Small intestine (tissue), 7 donors: Measurements from ENCODE around the gene TRRAP. TPM values are rescaled to one million over a fixed set of nuclear protein-coding genes. Genes with fewer than 3 reads are reported as not detected.

Source experiments
- DNase-seq, 2 donors: peaks; one replicate each; pipeline versions ENCODE4 v3.0.0 to v3.0.0-alpha.2; 2013
- FAIRE-seq: peaks from 2 replicates; lab custom pipeline; 2012; peaks lifted over from hg19 to GRCh38; lab: Jason Lieb, UNC
- H3K27ac ChIP-seq, 3 donors: one replicate each; pipeline ENCODE4 v1.5.1; 2013; ENCODE audit warnings: low read length in 2 of 3, mild to moderate bottlenecking in 2 of 3, control low read depth in 1 of 3, inconsistent platforms in 1 of 3, low read depth in 1 of 3, moderate library complexity in 1 of 3
- H3K27me3 ChIP-seq, 3 donors: one replicate each; pipeline ENCODE4 v1.6.1; 2013; ENCODE audit warnings: low read length in 3 of 3, inconsistent platforms in 1 of 3; ENCODE audit not compliant: control insufficient read depth in 3 of 3, insufficient read depth in 3 of 3
- H3K36me3 ChIP-seq, 3 donors: one replicate each; pipeline ENCODE4 v1.6.1; 2013; ENCODE audit warnings: low read length in 3 of 3, inconsistent platforms in 1 of 3, low read depth in 1 of 3, mild to moderate bottlenecking in 1 of 3, moderate library complexity in 1 of 3; ENCODE audit not compliant: control insufficient read depth in 3 of 3, insufficient read depth in 2 of 3
- H3K4me1 ChIP-seq, 3 donors: one replicate each; pipeline ENCODE4 v1.6.1; 2013; ENCODE audit warnings: low read length in 2 of 3, inconsistent platforms in 1 of 3, low read depth in 1 of 3, mild to moderate bottlenecking in 1 of 3, moderate library complexity in 1 of 3; ENCODE audit not compliant: control insufficient read depth in 3 of 3, insufficient read depth in 2 of 3
- H3K4me3 ChIP-seq, 3 donors: one replicate each; pipeline ENCODE4 v1.5.1; 2013; ENCODE audit warnings: low read length in 3 of 3, control low read depth in 1 of 3, inconsistent platforms in 1 of 3, low read depth in 1 of 3, mild to moderate bottlenecking in 1 of 3, moderate library complexity in 1 of 3
- H3K9me3 ChIP-seq, 2 donors: one replicate each; pipeline ENCODE4 v1.6.1; 2013; ENCODE audit warnings: low read depth in 1 of 2, low read length in 1 of 2; ENCODE audit not compliant: control insufficient read depth in 2 of 2, insufficient read depth in 1 of 2
- WGBS, 3 donors: extraction: QIAGEN DNeasy Blood & Tissue Kit; methylation state at CpG; one replicate each; pipeline ENCODE4 v1.1.7; 2013; 5-methylcytosine and 5-hydroxymethylcytosine counted together
- polyA plus RNA-seq, 4 donors: library from polyadenylated mRNA; stranded (reverse) in 3 of 4; unstranded in 1 of 4; fragments of 200-250 nt in 3 of 4; fragments of 120-200 nt in 1 of 4; gene quantifications; one replicate each; pipeline versions ENCODE4 v1.2.1 to v1.2.3, GENCODE V29; 2013
- donor health status: healthy with polysubstance abuse.
- donor health status: control.
- donor health status: control.
- donor health status: Bipolar disorder and iron deficiency.
- donor health status: healthy.

TRRAP gene
- polyA plus RNA-seq, 4 donors, result 5.4 to 26.0 (median 10.1) TPM

DNA sequence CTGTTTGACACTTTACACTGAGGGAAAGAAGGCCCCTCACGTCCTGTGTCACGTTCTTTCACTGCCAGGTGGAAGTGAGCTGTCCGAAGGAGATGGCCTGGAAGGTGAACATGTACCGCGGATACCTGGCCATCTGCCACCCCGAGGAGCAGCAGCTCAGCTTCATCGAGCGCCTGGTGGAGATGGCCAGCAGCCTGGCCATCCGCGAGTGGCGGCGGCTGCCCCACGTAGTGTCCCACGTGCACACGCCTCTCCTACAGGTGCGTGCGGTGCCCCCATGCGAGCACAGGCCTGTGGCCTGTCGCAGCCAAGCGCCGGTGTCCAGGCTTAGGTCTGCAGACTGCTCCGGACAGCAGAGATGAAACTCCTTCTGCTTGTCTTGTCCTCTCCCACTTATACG, 103.4 kb downstream of the TRRAP start:
- Histone ChIP-seq H3K4me3 (no peak overlapping the region), H3K9me3 (no peaks in the 10 kb centered on the region), H3K36me3 (peaks cover 25 to 62% (median 35%) of the 10 kb centered on the region in 3 donors), H3K27me3 (no peaks in the 10 kb centered on the region), H3K4me1 (no peaks in the 10 kb centered on the region), H3K27ac (no peak overlapping the region)
- FAIRE-seq, result no peak
- 94 to 96% (median 95%) methylated on average over 23 of the region's 23 CpGs for WGBS, 3 donors
- DNase-seq, result no peak

GRCh38 chr7:98982686-98983085, 104.4 kb downstream of the TRRAP start:
- Histone ChIP-seq H3K27me3 (no peaks in the 10 kb centered on the region), H3K4me1 (no peaks in the 10 kb centered on the region), H3K4me3 (no peak overlapping the region), H3K36me3 (peaks cover 22 to 55% (median 28%) of the 10 kb centered on the region in 3 donors), H3K9me3 (no peaks in the 10 kb centered on the region), H3K27ac (no peak overlapping the region)
- no peak for FAIRE-seq
- 79 to 86% (median 85%) methylated on average over 8 of the region's 8 CpGs for WGBS, 3 donors
- DNase-seq, result no peak

DNA sequence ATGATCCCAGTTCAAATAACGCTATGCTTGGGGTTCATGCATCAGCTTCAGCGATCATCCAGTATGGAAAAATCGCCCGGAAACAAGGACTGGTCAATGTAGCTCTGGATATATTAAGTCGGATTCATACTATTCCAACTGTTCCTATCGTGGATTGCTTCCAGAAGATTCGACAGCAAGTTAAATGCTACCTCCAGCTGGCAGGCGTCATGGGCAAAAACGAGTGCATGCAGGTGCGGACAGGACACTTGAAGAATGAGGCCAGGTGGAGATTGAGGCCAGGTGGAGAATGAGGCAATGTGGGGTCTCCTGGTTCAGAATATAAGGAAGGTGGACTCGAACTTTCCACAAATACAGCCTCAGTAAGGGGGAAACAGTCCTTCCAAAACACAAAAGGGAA, 105.8 kb downstream of the TRRAP start:
- WGBS, 3 donors, result 92 to 95% (median 95%) methylated on average over 11 of the region's 11 CpGs
- Histone ChIP-seq H3K4me3 (no peak overlapping the region), H3K9me3 (no peaks in the 10 kb centered on the region), H3K27me3 (no peaks in the 10 kb centered on the region), H3K36me3 (peaks cover 21 to 50% (median 25%) of the 10 kb centered on the region in 3 donors), H3K4me1 (no peaks in the 10 kb centered on the region), H3K27ac (no peak overlapping the region)
- DNase-seq (no peak), FAIRE-seq (no peak)

DNA sequence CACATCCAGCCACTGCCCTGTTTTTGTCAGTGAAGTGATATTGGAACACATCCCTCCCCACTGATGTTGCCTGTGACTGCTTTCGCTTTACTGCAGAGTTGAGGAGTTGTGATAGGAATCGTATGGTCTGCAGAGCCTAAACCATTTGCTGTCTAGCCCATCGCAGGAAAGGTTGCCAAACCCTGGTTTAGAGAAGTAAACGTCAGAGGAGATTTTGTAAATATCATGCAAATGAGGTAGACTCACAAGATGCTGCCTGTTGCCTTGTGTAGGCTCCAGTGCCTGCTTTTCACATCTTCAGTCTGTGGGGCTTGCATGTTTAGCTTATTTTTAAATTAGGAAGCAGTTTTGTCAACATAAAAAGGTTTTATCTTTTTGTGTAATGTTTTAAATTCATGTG, 107.1 kb downstream of the TRRAP start:
- 62 to 74% (median 73%) methylated on average over 4 of the region's 4 CpGs for WGBS, 3 donors
- no peaks in the 10 kb centered on the region for H3K4me1 ChIP-seq
- FAIRE-seq, result no peak
- no peak overlapping the region for H3K4me3 ChIP-seq
- no peaks in the 10 kb centered on the region for H3K27me3 ChIP-seq
- no peak for DNase-seq
- no peak overlapping the region for H3K27ac ChIP-seq
- no peaks in the 10 kb centered on the region for H3K9me3 ChIP-seq
- H3K36me3 ChIP-seq, result peaks cover 21 to 59% (median 32%) of the 10 kb centered on the region in 3 donors

DNA sequence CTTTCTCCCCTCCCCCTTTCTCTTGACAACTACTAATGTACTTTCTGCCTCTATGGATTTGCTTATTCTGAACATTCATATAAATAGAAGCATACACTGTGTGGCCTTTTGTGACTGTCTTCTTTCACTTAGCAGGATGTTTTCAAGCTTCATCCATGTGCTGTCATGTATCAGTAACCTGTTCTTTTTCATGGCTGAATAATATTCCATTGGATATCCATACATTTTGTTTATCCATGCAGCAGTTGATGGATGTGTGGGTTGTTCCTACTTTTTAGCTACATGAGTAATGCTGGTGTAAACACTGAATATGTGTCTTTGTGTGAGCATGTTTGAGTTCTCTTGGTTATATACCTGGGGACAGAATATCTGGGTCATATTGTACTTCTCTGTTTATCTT, 107.6 kb downstream of the TRRAP start:
- Histone ChIP-seq H3K36me3 (peaks cover 22 to 58% (median 35%) of the 10 kb centered on the region in 3 donors), H3K27me3 (no peaks in the 10 kb centered on the region)
- no peak for FAIRE-seq

DNA sequence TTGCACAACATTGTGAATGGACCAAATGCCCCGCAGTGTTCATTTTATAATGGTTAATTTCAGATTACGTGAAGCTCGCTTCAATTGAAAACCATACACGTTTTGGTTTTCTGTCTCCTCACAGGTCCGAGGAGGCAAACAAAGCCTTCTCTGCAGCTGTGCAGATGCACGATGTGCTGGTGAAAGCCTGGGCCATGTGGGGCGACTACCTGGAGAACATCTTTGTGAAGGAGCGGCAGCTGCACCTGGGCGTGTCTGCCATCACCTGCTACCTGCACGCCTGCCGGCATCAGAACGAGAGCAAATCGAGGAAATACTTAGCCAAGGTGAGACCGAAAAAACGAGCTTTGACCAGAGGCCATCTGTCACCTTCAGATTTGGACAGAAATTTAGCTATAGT, 110.3 kb downstream of the TRRAP start:
- FAIRE-seq, result no peak
- no peak for DNase-seq
- Histone ChIP-seq H3K27ac (no peak overlapping the region), H3K4me1 (no peaks in the 10 kb centered on the region), H3K27me3 (no peaks in the 10 kb centered on the region), H3K4me3 (no peak overlapping the region), H3K36me3 (peaks cover 32 to 56% (median 37%) of the 10 kb centered on the region in 3 donors), H3K9me3 (no peaks in the 10 kb centered on the region)
- 90 to 92% (median 90%) methylated on average over 15 of the region's 15 CpGs for WGBS, 3 donors

More for the DNA sequence above, 107.6 kb downstream of the TRRAP start:
- Histone ChIP-seq H3K27ac (no peak overlapping the region), H3K4me1 (no peaks in the 10 kb centered on the region), H3K9me3 (no peaks in the 10 kb centered on the region), H3K4me3 (no peak overlapping the region)
- no peak for DNase-seq

DNA sequence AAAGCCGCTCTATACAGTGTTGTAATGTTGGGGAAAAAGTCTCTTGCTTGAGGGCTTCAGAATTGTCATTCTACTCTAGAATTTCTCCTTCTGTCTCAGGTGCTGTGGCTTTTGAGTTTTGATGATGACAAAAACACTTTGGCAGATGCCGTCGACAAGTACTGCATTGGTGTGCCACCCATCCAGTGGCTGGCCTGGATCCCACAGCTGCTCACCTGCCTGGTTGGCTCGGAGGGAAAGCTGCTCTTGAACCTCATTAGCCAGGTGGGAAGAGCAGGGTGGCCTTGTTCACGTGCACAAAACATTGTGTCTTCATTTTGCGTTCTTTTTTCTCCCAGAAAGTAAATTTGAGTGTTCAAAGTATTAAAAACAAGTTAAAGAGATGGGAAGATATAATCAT, 112.0 kb downstream of the TRRAP start:
- Histone ChIP-seq H3K27ac (no peak overlapping the region), H3K27me3 (no peaks in the 10 kb centered on the region), H3K9me3 (no peaks in the 10 kb centered on the region), H3K4me3 (no peak overlapping the region), H3K4me1 (no peaks in the 10 kb centered on the region), H3K36me3 (peaks cover 35 to 65% (median 36%) of the 10 kb centered on the region in 3 donors)
- DNase-seq, result no peak
- WGBS, 3 donors, result 90 to 95% (median 95%) methylated on average over 6 of the region's 6 CpGs
- FAIRE-seq, result no peak

DNA sequence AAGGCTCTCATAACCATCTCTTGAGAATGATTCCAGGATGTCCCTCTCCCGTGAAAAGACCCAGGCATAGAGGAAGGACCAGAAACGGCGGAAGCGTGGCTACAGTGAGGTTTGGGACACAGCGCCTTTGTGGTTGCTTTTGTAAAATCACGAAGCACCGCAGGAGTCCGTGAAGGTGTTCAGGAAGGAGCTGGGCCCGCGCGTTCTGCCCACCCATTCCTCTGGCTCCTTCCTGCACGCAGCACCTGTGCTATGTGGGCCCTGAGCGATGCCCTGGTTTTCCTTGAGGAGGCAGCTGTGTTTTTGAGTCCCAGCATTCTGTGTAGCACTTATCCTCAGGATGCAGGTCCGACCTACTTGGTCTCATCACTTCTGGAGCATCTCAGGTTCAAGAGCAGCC, 112.8 kb downstream of the TRRAP start:
- H3K9me3 ChIP-seq, result no peaks in the 10 kb centered on the region
- H3K4me3 ChIP-seq, result no peak overlapping the region
- H3K27me3 ChIP-seq, result no peaks in the 10 kb centered on the region
- no peak for DNase-seq
- no peak for FAIRE-seq
- no peak overlapping the region for H3K27ac ChIP-seq
- H3K4me1 ChIP-seq, result no peaks in the 10 kb centered on the region
- WGBS, 3 donors, result 95 to 96% (median 95%) methylated on average over 14 of the region's 14 CpGs
- H3K36me3 ChIP-seq, result peaks cover 35 to 71% (median 36%) of the 10 kb centered on the region in 3 donors

DNA sequence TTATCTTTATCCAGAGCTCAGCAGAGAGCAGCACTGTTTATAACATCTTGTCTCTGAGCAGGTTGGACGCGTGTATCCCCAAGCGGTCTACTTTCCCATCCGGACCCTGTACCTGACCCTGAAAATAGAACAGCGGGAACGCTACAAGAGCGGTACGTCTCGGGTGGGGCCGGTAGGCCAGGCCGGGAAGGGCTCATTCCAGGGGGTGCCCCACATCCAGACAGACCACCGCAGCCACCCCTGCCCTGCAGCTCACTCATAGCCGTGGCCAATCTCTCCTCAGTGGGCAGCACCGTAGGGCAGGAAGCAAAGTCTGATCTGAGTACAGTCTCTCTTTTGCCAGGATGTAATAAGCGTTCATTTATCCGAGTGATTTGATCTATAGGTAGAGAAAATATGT, 113.7 kb downstream of the TRRAP start:
- WGBS, 3 donors, result 94 to 95% (median 95%) methylated on average over 16 of the region's 16 CpGs
- FAIRE-seq, result no peak
- H3K4me3 ChIP-seq, result no peak overlapping the region

More for the DNA sequence above, 113.7 kb downstream of the TRRAP start:
- H3K4me1 ChIP-seq, result no peaks in the 10 kb centered on the region
- peaks cover 35 to 74% (median 37%) of the 10 kb centered on the region in 3 donors for H3K36me3 ChIP-seq
- H3K27ac ChIP-seq, result no peak overlapping the region
- no peaks in the 10 kb centered on the region for H3K9me3 ChIP-seq
- DNase-seq, result no peak
- H3K27me3 ChIP-seq, result no peaks in the 10 kb centered on the region
